Nephron progenitor cell (in vitro differentiated cells): ENCODE measurements around the gene TPCN1.

Experiments used
- DNase-seq: peaks from one replicate; pipeline ENCODE4 v3.0.0; 2021
- H3K27ac Mint-ChIP-seq: 2 replicates; pipeline ENCODE4 v1.8.0; 2021; ENCODE audit warnings: mild to moderate bottlenecking, moderate library complexity, mixed read lengths
- H3K27me3 Mint-ChIP-seq: 2 replicates; pipeline ENCODE4 v1.8.0; 2021; ENCODE audit warnings: mild to moderate bottlenecking, low read depth, mixed read lengths; ENCODE audit not compliant: poor library complexity
- H3K36me3 Mint-ChIP-seq: 2 replicates; pipeline ENCODE4 v1.8.0; 2021; ENCODE audit warnings: low read depth, mixed read lengths
- H3K4me1 Mint-ChIP-seq: 2 replicates; pipeline ENCODE4 v1.8.0; 2021; ENCODE audit warnings: mixed read lengths
- H3K4me3 Mint-ChIP-seq: 2 replicates; pipeline ENCODE4 v1.8.0; 2021; ENCODE audit warnings: mild to moderate bottlenecking, moderate library complexity, mixed read lengths
- H3K9me3 Mint-ChIP-seq: 2 replicates; pipeline ENCODE4 v1.8.0; 2021; ENCODE audit warnings: mild to moderate bottlenecking, moderate library complexity, mixed read lengths
- TF ChIP-seq, protein P1 (sequence below): fragments of 200-600 bp; sonication (generic); IDR thresholded peaks from 2 replicates; pipeline ENCODE4 v1.5.0; 2021; ENCODE audit warnings: antibody characterized with exemption

The TPCN1 gene

DNA sequence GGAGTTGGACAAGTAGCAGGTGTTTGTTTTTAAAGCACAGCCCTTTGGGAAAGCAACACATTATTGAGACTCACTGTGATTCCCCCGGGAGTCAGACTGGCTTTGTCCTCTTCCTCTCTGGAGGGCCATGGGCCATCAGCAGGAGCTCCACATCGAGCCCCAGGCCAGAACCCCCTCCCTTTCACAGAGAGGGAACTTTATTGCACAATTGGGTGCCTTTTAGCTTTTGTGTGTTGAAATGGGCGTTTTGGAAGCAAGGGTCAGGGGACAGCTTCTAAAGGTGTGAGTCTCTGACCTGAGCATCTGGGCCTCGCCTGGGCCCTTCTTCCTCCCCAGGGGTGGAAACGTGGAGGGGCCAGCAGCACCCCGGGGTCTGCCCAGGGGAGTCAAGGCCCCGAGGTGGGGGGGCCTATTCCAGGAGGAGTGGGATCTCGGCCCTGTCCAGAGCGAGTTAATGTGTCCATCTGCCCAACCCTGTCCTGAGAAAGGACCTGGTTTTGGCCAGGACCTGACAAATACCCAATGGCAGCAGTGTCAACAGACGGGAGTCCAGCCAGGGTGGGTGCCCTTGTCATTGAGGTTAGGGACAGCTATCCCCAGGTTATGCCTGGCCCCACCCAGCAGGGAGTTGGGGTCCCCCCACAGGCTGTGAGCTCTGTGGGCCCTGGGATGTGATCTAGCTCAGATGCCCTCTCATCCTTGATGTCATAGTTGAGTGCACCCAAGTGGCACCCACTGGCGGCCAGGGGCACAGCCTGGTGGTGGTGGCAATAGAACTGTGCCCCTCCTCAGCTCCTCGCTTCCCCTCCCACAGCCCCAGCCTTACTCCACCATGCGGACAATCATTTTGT, 76.6 kb downstream of the TPCN1 start:
- Mint-ChIP-seq H3K9me3 (no peaks in the 10 kb centered on the region), H3K36me3 (peaks cover 6% of the 10 kb centered on the region), H3K4me1 (peaks cover 41% of the 10 kb centered on the region), H3K4me3 (no peak overlapping the region), H3K27ac (peak overlapping the region; percentile 42), H3K27me3 (peaks cover 3% of the 10 kb centered on the region)
- no peak for DNase-seq
- TF ChIP-seq, protein P1, sequence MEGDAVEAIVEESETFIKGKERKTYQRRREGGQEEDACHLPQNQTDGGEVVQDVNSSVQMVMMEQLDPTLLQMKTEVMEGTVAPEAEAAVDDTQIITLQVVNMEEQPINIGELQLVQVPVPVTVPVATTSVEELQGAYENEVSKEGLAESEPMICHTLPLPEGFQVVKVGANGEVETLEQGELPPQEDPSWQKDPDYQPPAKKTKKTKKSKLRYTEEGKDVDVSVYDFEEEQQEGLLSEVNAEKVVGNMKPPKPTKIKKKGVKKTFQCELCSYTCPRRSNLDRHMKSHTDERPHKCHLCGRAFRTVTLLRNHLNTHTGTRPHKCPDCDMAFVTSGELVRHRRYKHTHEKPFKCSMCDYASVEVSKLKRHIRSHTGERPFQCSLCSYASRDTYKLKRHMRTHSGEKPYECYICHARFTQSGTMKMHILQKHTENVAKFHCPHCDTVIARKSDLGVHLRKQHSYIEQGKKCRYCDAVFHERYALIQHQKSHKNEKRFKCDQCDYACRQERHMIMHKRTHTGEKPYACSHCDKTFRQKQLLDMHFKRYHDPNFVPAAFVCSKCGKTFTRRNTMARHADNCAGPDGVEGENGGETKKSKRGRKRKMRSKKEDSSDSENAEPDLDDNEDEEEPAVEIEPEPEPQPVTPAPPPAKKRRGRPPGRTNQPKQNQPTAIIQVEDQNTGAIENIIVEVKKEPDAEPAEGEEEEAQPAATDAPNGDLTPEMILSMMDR, result no peak

DNA sequence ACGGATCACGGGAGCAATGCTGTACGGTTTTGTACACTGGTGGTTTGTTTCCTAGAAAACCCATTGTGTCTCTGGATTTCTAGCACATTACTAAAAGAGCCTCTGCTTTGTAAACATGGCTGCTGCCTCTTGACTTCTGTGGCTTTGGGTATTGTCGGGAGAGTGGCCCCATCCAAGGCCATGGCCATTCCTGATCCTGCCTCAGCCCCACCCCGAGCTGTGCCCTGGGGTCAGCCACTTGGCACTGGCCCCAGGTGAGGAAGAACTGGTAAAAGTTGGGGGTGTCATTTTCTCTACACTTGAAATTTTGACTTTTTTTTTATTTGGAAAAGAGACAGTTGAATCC, 77.2 kb downstream of the TPCN1 start:
- Mint-ChIP-seq H3K27me3 (peaks cover 3% of the 10 kb centered on the region), H3K36me3 (peaks cover 2% of the 10 kb centered on the region), H3K4me3 (no peak overlapping the region), H3K9me3 (no peaks in the 10 kb centered on the region), H3K4me1 (peaks cover 45% of the 10 kb centered on the region), H3K27ac (peak overlapping the region; percentile 42)
- no peak for DNase-seq
- TF ChIP-seq, protein P1, result no peak

DNA sequence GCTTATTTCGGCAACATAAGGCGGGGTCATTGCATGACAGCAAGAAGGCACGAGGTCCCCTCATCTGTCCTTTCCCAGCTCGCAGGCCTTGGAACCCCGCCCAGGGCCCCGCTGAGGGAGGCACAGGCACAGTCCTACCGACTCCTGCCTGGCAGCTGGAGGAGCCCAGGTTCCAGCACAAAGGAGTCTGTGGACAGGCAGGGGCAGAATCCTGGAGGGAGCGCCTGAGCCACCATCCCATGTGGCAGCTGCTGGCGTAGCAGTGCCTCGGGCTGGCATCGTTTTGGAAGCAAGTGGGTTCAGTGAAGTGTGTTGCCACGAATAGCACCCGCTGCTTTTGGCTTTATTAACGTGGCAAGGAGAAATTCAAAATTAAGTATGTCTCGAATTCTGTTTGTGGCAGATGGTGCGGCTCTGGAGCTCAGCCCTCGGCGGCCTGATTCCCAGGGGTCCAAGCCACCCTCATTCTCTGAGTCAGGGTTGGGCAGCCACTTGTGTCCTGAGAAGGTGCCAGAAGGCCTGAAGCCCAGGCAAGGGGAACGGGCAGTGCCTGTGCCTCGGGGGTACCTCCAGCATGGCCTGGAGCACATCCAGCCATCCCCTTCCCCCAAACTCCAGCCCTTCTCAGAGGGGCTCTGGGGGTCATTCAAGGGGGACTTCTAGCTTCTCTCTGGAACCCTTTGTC, 77.7 kb downstream of the TPCN1 start:
- Mint-ChIP-seq H3K4me1 (peaks cover 49% of the 10 kb centered on the region), H3K9me3 (no peaks in the 10 kb centered on the region), H3K27ac (no peak overlapping the region), H3K4me3 (no peak overlapping the region), H3K36me3 (no peaks in the 10 kb centered on the region), H3K27me3 (peaks cover 3% of the 10 kb centered on the region)
- TF ChIP-seq, protein P1, result no peak
- DNase-seq, result no peak

DNA sequence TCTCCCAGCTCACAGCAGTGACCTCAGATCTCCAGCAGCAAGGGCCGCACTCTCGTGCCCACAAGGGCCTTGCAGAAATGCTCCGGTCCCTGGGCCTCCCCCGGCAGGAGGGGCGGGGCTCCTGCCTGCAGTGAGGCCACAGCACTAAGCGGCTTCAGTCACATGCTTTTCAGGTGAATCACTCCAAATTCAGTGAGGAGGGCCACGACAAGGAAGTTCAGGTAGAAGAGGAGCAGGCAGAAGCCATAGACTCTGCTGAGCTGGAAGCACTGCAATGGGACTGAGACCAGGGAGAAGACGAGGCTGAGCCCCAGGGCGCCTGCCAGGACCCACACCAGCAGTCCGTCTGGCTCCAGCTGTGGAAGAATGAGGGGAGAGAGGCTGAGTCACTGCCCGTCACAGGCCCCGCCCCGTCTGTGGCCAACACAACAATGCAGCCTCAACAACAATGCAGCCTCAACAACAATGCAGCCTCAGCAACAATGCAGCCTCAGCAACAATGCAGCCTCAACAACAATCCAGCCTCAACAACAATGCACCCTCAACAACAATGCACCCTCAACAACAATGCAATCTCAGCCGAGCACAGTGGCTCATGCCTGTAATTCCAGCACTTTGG, 78.5 kb downstream of the TPCN1 start:
- peaks cover 4% of the 10 kb centered on the region for H3K27me3 Mint-ChIP-seq
- TF ChIP-seq, protein P1, result no peak
- peak overlapping the region; percentile 44 for H3K4me3 Mint-ChIP-seq
- H3K36me3 Mint-ChIP-seq, result no peaks in the 10 kb centered on the region
- no peak overlapping the region for H3K27ac Mint-ChIP-seq
- DNase-seq, result peak; percentile 19
- H3K9me3 Mint-ChIP-seq, result no peaks in the 10 kb centered on the region
- peaks cover 49% of the 10 kb centered on the region for H3K4me1 Mint-ChIP-seq

DNA sequence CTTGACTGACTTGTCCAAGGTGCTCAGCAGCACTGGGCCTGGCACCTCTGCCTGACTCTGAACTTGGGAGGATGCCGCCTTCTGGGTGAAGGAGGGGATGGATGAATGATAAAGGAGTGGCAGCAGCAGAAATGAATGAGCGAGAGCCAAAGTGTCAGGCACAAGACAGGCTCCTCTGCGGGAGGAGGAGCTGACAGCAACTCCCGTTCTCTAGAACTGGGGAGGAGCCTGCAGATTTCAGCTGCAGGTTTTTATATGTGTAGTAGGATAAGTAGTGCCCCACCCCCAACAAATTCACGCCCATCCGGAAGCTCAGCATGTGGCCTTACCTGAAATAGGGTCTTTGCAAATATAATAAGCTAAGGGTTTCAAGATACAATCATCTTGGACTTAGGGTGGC, 80.5 kb downstream of the TPCN1 start:
- Mint-ChIP-seq H3K4me1 (peaks cover 52% of the 10 kb centered on the region), H3K9me3 (no peaks in the 10 kb centered on the region), H3K27ac (no peak overlapping the region), H3K36me3 (no peaks in the 10 kb centered on the region), H3K4me3 (no peak overlapping the region), H3K27me3 (peaks cover 7% of the 10 kb centered on the region)
- TF ChIP-seq, protein P1, result no peak
- no peak for DNase-seq
